ENCODE measurements around the gene UTP20.
"Not testable (repeated sequence)": the region's sequence is repeated elsewhere in the genome, so short reads cannot be mapped to it uniquely, and the experiment has no call there.

DNA sequence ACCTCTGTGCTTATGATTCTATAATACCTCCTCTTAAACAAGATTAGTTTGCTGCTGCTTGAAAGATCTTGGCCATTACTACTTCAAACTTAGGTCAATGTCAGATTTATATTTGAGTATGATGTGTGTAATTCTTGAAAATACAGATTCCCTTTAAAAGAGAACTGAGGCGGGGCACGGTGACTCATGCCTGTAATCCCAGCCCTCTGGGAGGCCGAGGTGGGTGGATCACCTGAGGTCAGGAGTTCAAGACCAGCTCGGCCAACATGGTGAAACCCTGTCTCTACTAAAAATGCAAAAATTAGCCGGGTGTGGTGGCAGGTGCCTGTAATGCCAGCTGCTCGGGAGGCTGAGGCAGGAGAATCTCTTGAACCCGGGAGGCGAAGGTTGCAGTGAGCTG is 130.3 kb downstream of the UTP20 start:
- not testable (repeated sequence) for TF ChIP-seq EZH2 (IDR thresholded peaks at IDR 0.05; ENCODE audit: low read length)
- TF ChIP-seq, protein P1, sequence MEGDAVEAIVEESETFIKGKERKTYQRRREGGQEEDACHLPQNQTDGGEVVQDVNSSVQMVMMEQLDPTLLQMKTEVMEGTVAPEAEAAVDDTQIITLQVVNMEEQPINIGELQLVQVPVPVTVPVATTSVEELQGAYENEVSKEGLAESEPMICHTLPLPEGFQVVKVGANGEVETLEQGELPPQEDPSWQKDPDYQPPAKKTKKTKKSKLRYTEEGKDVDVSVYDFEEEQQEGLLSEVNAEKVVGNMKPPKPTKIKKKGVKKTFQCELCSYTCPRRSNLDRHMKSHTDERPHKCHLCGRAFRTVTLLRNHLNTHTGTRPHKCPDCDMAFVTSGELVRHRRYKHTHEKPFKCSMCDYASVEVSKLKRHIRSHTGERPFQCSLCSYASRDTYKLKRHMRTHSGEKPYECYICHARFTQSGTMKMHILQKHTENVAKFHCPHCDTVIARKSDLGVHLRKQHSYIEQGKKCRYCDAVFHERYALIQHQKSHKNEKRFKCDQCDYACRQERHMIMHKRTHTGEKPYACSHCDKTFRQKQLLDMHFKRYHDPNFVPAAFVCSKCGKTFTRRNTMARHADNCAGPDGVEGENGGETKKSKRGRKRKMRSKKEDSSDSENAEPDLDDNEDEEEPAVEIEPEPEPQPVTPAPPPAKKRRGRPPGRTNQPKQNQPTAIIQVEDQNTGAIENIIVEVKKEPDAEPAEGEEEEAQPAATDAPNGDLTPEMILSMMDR (optimal IDR thresholded peaks at IDR 0.05 in 1 of 3, IDR thresholded peaks at IDR 0.05 in 1 of 3, conservative IDR thresholded peaks at IDR 0.05 in 1 of 3; ENCODE audit: extremely low read depth in 1 of 3, insufficient read depth in 2 of 3, low read length in 3 of 3) = not testable (repeated sequence)

All from keratinocyte (primary cell).